Activated naive CD8-positive, alpha-beta T cell treated with anti-CD3 and anti-CD28 coated beads for 36 hours (primary cell): Measurements from ENCODE around the gene SEC14L6. TPM values are rescaled to one million over a fixed set of nuclear protein-coding genes. Genes with fewer than 3 reads are reported as not detected.

Experiments
- DNase-seq: peaks from one replicate; pipeline ENCODE4 v3.0.0; 2021
- H3K27ac Mint-ChIP-seq: one replicate; pipeline ENCODE4 v1.8.0; 2022; ENCODE audit warnings: mild to moderate bottlenecking, moderate library complexity, mixed read lengths
- H3K27me3 Mint-ChIP-seq: one replicate; pipeline ENCODE4 v1.8.0; 2022; ENCODE audit warnings: mild to moderate bottlenecking, mixed read lengths
- H3K36me3 Mint-ChIP-seq: one replicate; pipeline ENCODE4 v1.8.0; 2021; ENCODE audit warnings: mild to moderate bottlenecking, mixed read lengths
- H3K4me1 Mint-ChIP-seq: one replicate; pipeline ENCODE4 v1.8.0; 2021; ENCODE audit warnings: mixed read lengths
- H3K4me3 Mint-ChIP-seq: one replicate; pipeline ENCODE4 v1.8.0; 2022; ENCODE audit warnings: mild to moderate bottlenecking, moderate library complexity, mixed read lengths
- H3K9me3 Mint-ChIP-seq: one replicate; pipeline ENCODE4 v1.8.0; 2022; ENCODE audit warnings: mixed read lengths
- total RNA-seq, 2 experiments: library from RNA; stranded (reverse); gene quantifications; one replicate each; pipeline ENCODE4 v1.2.3, GENCODE V29; 2021

SEC14L6 gene
- total RNA-seq, 2 experiments from 2014 or later, result not detected

- Mint-ChIP-seq H3K4me1 (peaks cover 3% of the 10 kb centered on the region), H3K27me3 (no peaks in the 10 kb centered on the region)
Measured at GRCh38 chr22:30531651-30532608, 14.6 kb downstream of the SEC14L6 start.

GRCh38 chr22:30526656-30527055, 19.9 kb downstream of the SEC14L6 start:
- Mint-ChIP-seq H3K4me3 (no peak overlapping the region), H3K4me1 (no peaks in the 10 kb centered on the region), H3K27ac (no peak overlapping the region), H3K9me3 (no peaks in the 10 kb centered on the region), H3K36me3 (no peaks in the 10 kb centered on the region), H3K27me3 (no peaks in the 10 kb centered on the region)
- DNase-seq, result no peak

More at GRCh38 chr22:30531651-30532608, 14.6 kb downstream of the SEC14L6 start:
- Mint-ChIP-seq H3K4me3 (no peak overlapping the region), H3K27ac (no peak overlapping the region), H3K36me3 (no peaks in the 10 kb centered on the region), H3K9me3 (no peaks in the 10 kb centered on the region)
- DNase-seq, result no peak

GRCh38 chr22:30523646-30524489, 22.7 kb downstream of the SEC14L6 start:
- Mint-ChIP-seq H3K9me3 (no peaks in the 10 kb centered on the region), H3K27me3 (no peaks in the 10 kb centered on the region), H3K4me3 (no peak overlapping the region), H3K27ac (no peak overlapping the region), H3K36me3 (no peaks in the 10 kb centered on the region), H3K4me1 (no peaks in the 10 kb centered on the region)
- no peak for DNase-seq

GRCh38 chr22:30521368-30522156, 25.0 kb downstream of the SEC14L6 start:
- Mint-ChIP-seq H3K27ac (no peak overlapping the region), H3K36me3 (no peaks in the 10 kb centered on the region)

GRCh38 chr22:30519842-30520425, 26.6 kb downstream of the SEC14L6 start:
- DNase-seq, result no peak
- H3K36me3 Mint-ChIP-seq, result no peaks in the 10 kb centered on the region
- H3K27me3 Mint-ChIP-seq, result no peaks in the 10 kb centered on the region

More at GRCh38 chr22:30521368-30522156, 25.0 kb downstream of the SEC14L6 start:
- DNase-seq, result no peak
- Mint-ChIP-seq H3K27me3 (no peaks in the 10 kb centered on the region), H3K4me1 (no peaks in the 10 kb centered on the region), H3K9me3 (no peaks in the 10 kb centered on the region), H3K4me3 (no peak overlapping the region)

GRCh38 chr22:30516731-30517130, 29.8 kb downstream of the SEC14L6 start:
- Mint-ChIP-seq H3K9me3 (no peaks in the 10 kb centered on the region), H3K4me1 (no peaks in the 10 kb centered on the region), H3K27ac (no peak overlapping the region), H3K36me3 (no peaks in the 10 kb centered on the region), H3K4me3 (no peak overlapping the region), H3K27me3 (no peaks in the 10 kb centered on the region)
- no peak for DNase-seq

More at GRCh38 chr22:30519842-30520425, 26.6 kb downstream of the SEC14L6 start:
- Mint-ChIP-seq H3K27ac (no peak overlapping the region), H3K9me3 (no peaks in the 10 kb centered on the region), H3K4me1 (no peaks in the 10 kb centered on the region), H3K4me3 (no peak overlapping the region)

GRCh38 chr22:30516273-30516672, 30.3 kb downstream of the SEC14L6 start:
- Mint-ChIP-seq H3K27me3 (no peaks in the 10 kb centered on the region), H3K4me1 (no peaks in the 10 kb centered on the region), H3K4me3 (no peak overlapping the region), H3K36me3 (no peaks in the 10 kb centered on the region), H3K9me3 (no peaks in the 10 kb centered on the region), H3K27ac (no peak overlapping the region)
- DNase-seq, result no peak

- DNase-seq, result no peak
- Mint-ChIP-seq H3K27ac (no peak overlapping the region), H3K4me1 (no peaks in the 10 kb centered on the region), H3K36me3 (no peaks in the 10 kb centered on the region), H3K9me3 (no peaks in the 10 kb centered on the region), H3K27me3 (no peaks in the 10 kb centered on the region), H3K4me3 (no peak overlapping the region)
Measured at GRCh38 chr22:30514252-30514651, 32.3 kb downstream of the SEC14L6 start.

GRCh38 chr22:30513462-30513861, 33.1 kb downstream of the SEC14L6 start:
- Mint-ChIP-seq H3K27me3 (no peaks in the 10 kb centered on the region), H3K36me3 (no peaks in the 10 kb centered on the region), H3K9me3 (no peaks in the 10 kb centered on the region), H3K4me1 (no peaks in the 10 kb centered on the region), H3K4me3 (no peak overlapping the region), H3K27ac (no peak overlapping the region)
- no peak for DNase-seq

GRCh38 chr22:30511911-30512310, 34.6 kb downstream of the SEC14L6 start:
- H3K27ac Mint-ChIP-seq, result no peak overlapping the region
- no peak overlapping the region for H3K4me3 Mint-ChIP-seq
- no peaks in the 10 kb centered on the region for H3K9me3 Mint-ChIP-seq
- no peaks in the 10 kb centered on the region for H3K4me1 Mint-ChIP-seq
- DNase-seq, result no peak
- H3K27me3 Mint-ChIP-seq, result peaks cover 2% of the 10 kb centered on the region
- H3K36me3 Mint-ChIP-seq, result no peaks in the 10 kb centered on the region

- Mint-ChIP-seq H3K9me3 (no peaks in the 10 kb centered on the region), H3K4me1 (no peaks in the 10 kb centered on the region), H3K27me3 (peaks cover 9% of the 10 kb centered on the region), H3K36me3 (no peaks in the 10 kb centered on the region), H3K4me3 (no peak overlapping the region), H3K27ac (no peak overlapping the region)
- DNase-seq, result no peak
Measured at GRCh38 chr22:30511109-30511508, 35.4 kb downstream of the SEC14L6 start.

- no peak for DNase-seq
- Mint-ChIP-seq H3K9me3 (no peaks in the 10 kb centered on the region), H3K36me3 (no peaks in the 10 kb centered on the region), H3K4me3 (no peak overlapping the region), H3K4me1 (no peaks in the 10 kb centered on the region), H3K27me3 (peaks cover 30% of the 10 kb centered on the region), H3K27ac (no peak overlapping the region)
Measured at GRCh38 chr22:30508216-30508615, 38.3 kb downstream of the SEC14L6 start.

- Mint-ChIP-seq H3K4me3 (no peak overlapping the region), H3K27ac (no peak overlapping the region), H3K4me1 (no peaks in the 10 kb centered on the region), H3K9me3 (no peaks in the 10 kb centered on the region), H3K27me3 (peaks cover 33% of the 10 kb centered on the region), H3K36me3 (no peaks in the 10 kb centered on the region)
- DNase-seq, result no peak
Measured at GRCh38 chr22:30507670-30508069, 38.9 kb downstream of the SEC14L6 start.

- no peaks in the 10 kb centered on the region for H3K9me3 Mint-ChIP-seq
- no peak overlapping the region for H3K27ac Mint-ChIP-seq
- H3K4me1 Mint-ChIP-seq, result no peaks in the 10 kb centered on the region
- no peaks in the 10 kb centered on the region for H3K36me3 Mint-ChIP-seq
- no peak overlapping the region for H3K4me3 Mint-ChIP-seq
- no peak for DNase-seq
- H3K27me3 Mint-ChIP-seq, result peaks cover 42% of the 10 kb centered on the region
Measured at GRCh38 chr22:30506507-30506968, 40.0 kb downstream of the SEC14L6 start.
